Heart left ventricle (tissue), 13 donors: ENCODE data around the gene AGK.

ENCODE experiments used
- CTCF ChIP-seq, 12 donors: fragments of 200-600 bp; sonication (generic) in 4 of 12; IDR thresholded peaks; one replicate each; pipeline versions ENCODE4 v1.5.0 to v1.8.0; 2018 to 2022; ENCODE audit warnings: antibody characterized with exemption in 12 of 12, mild to moderate bottlenecking in 5 of 12
- POLR2A ChIP-seq, 2 donors: fragments of 450-650 bp; IDR thresholded peaks; one replicate each; pipeline ENCODE4 v1.6.1; 2017; ENCODE audit warnings: antibody characterized with exemption in 2 of 2, mild to moderate bottlenecking in 2 of 2, moderate library complexity in 2 of 2
- donor health status: ischemic (EF 13 %, LVEDD 7.1; RV severe dilation, severe dysfunction).
- donor health status: DM: no; HTN: yes; CAD: no.
- donor health status: DM: no; HTN: no; CAD: no.
- donor health status: ischemic (EF 25% LVEDD 6.9; RV normal size, moderate dysfunction).
- donor health status: ischemic (EF 25% LVEDD 5.7; RV mildly dilated, moderate dysfunction).
- donor health status: ischemic (EF 35%, LVEDD 5.7; RV mildly dilated, moderate dysfunction).
- donor health status: nonischemic (EF 11% LVEDD 7.7; RV severe dilation, severe dysfunction).
- donor health status: DM: yes; HTN: yes; CAD: no.
- donor health status: PGD.
- donor health status: ischemic (EF 29% LVEDD 5.4; RV normal size, mild dysfunction).
- donor health status: nonischemic (EF 23%, LVEDD 6.1; RV moderate dilation, normal function).

DNA sequence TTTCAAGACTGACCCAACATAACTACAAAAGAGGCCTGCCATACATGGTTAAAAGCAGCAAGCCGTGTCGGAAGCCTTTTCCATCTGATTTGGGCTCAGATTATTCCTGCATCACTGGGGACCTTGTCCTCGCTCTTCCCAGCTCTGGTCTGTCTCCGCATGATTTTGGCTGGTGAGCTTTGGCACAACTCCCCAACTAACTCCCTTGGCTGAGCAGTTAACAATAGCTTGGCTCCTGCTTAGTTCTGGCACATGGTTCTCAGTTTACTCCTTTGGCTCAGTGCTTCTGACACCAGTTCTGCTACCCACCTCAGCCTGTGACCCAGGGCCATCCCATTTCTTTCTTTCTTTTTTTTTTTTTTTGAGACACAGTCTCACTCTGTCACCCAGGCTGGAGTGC lies 17.0 kb downstream of the AGK start:
- TF ChIP-seq CTCF (IDR thresholded peaks at IDR 0.05), result no peak
- no peak for TF ChIP-seq POLR2A (IDR thresholded peaks at IDR 0.05)
